HT-29 (cell line): ENCODE results near the gene BCLAF3. TPM values are rescaled to one million over a fixed set of nuclear protein-coding genes. Genes with fewer than 3 reads are reported as not detected.

Experiments used
- DNase-seq: peaks from one replicate; pipeline ENCODE4 v3.0.0-alpha.2; 2015; ENCODE audit warnings: low spot score
- total RNA-seq: library from RNA; depleted of rRNA; stranded (reverse); fragments of >200 nt; shearing (Covaris generic); gene quantifications from 2 replicates; pipeline ENCODE4 v1.2.3, GENCODE V29; 2014; rRNA removed

Gene BCLAF3
- total RNA-seq, result 2.6 and 2.8 TPM in 2 replicates

- peak; percentile 96 for DNase-seq
These were observed at the start of gene BCLAF3 for GRCh38 chrX:19990556-19991349. Gene BCLAF3 (minus strand): TSS chrX:19991061. CDS start chrX:19970264, 20,797 bp downstream.

- no peak for DNase-seq
These were observed 48.1 kb upstream of the BCLAF3 start for GRCh38 chrX:20038966-20039365.

GRCh38 chrX:20037186-20037585 lies 46.3 kb upstream of the BCLAF3 start:
- DNase-seq, result no peak

- peak; percentile 39 for DNase-seq
These were observed 41.3 kb upstream of the BCLAF3 start for GRCh38 chrX:20032201-20032600.

GRCh38 chrX:20029728-20030127 lies 38.9 kb upstream of the BCLAF3 start:
- peak; percentile 93 for DNase-seq

- no peak for DNase-seq
These were observed 37.7 kb upstream of the BCLAF3 start for GRCh38 chrX:20028588-20028987.

- DNase-seq, result peak; percentile 17
These were observed 35.4 kb upstream of the BCLAF3 start for GRCh38 chrX:20026278-20026677.

GRCh38 chrX:20019672-20020365 lies 29.0 kb upstream of the BCLAF3 start:
- no peak for DNase-seq

- no peak for DNase-seq
These were observed 25.7 kb upstream of the BCLAF3 start for GRCh38 chrX:20016616-20016945.

GRCh38 chrX:20015945-20016615 lies 25.2 kb upstream of the BCLAF3 start:
- DNase-seq, result no peak

- DNase-seq, result no peak
These were observed 24.6 kb upstream of the BCLAF3 start for GRCh38 chrX:20015422-20015821.

- DNase-seq, result no peak
These were observed 20.7 kb upstream of the BCLAF3 start for GRCh38 chrX:20011608-20012007.

- DNase-seq, result no peak
These were observed 17.2 kb upstream of the BCLAF3 start for GRCh38 chrX:20007962-20008622.

- DNase-seq, result no peak
These were observed 15.0 kb upstream of the BCLAF3 start for GRCh38 chrX:20005883-20006282.

- no peak for DNase-seq
These were observed 10.7 kb upstream of the BCLAF3 start for GRCh38 chrX:20001588-20001987.

GRCh38 chrX:19991350-19991718 lies 473 bp upstream of the BCLAF3 start:
- DNase-seq, result no peak

GRCh38 chrX:19990151-19990555 lies 708 bp downstream of the BCLAF3 start:
- peak; percentile 45 for DNase-seq

- no peak for DNase-seq
These were observed 3.0 kb downstream of the BCLAF3 start for GRCh38 chrX:19987856-19988255.

GRCh38 chrX:19986531-19986930 lies 4.3 kb downstream of the BCLAF3 start:
- DNase-seq, result no peak

GRCh38 chrX:19981947-19982346 lies 8.9 kb downstream of the BCLAF3 start:
- no peak for DNase-seq

- DNase-seq, result no peak
These were observed 15.0 kb downstream of the BCLAF3 start for GRCh38 chrX:19975845-19976244.

- no peak for DNase-seq
These were observed 17.9 kb downstream of the BCLAF3 start for GRCh38 chrX:19972984-19973383.
